Liver (tissue), 9 donors: Measurements from ENCODE around the gene AGMAT. TPM values are rescaled to one million over a fixed set of nuclear protein-coding genes. Genes with fewer than 3 reads are reported as not detected.

Source experiments
- DNase-seq: peaks from one replicate; pipeline ENCODE4 v3.0.0-alpha.2; 2017; ENCODE audit warnings: low spot score
- H3K27ac ChIP-seq, 2 donors: one replicate each; pipeline ENCODE4 v1.7.0; 2013; ENCODE audit warnings: inconsistent platforms in 2 of 2, low read length in 2 of 2, control low read depth in 1 of 2, low read depth in 1 of 2, mild to moderate bottlenecking in 1 of 2
- H3K27me3 ChIP-seq, 4 donors: one replicate each; pipeline versions ENCODE4 v1.6.1 to v1.7.0; 2013; ENCODE audit warnings: low read length in 3 of 4, inconsistent platforms in 1 of 4, mild to moderate bottlenecking in 1 of 4, moderate library complexity in 1 of 4; ENCODE audit not compliant: control insufficient read depth in 4 of 4, insufficient read depth in 4 of 4
- H3K36me3 ChIP-seq, 4 donors: one replicate each; pipeline versions ENCODE4 v1.6.1 to v1.7.0; 2013; ENCODE audit warnings: low read length in 3 of 4, mild to moderate bottlenecking in 3 of 4, low read depth in 1 of 4, moderate library complexity in 1 of 4; ENCODE audit not compliant: control insufficient read depth in 4 of 4, insufficient read depth in 3 of 4
- H3K4me1 ChIP-seq, 4 donors: one replicate each; pipeline versions ENCODE4 v1.6.1 to v1.7.0; 2013; ENCODE audit warnings: low read length in 3 of 4, mild to moderate bottlenecking in 3 of 4, moderate library complexity in 1 of 4; ENCODE audit not compliant: control insufficient read depth in 4 of 4, insufficient read depth in 4 of 4
- H3K4me3 ChIP-seq, 3 donors: one replicate each; pipeline versions ENCODE4 v1.6.1 to v1.7.0; 2013; ENCODE audit warnings: low read length in 3 of 3, control low read depth in 1 of 3, low read depth in 1 of 3, mild to moderate bottlenecking in 1 of 3
- H3K9ac ChIP-seq, 2 donors: one replicate each; pipeline ENCODE4 v1.7.0; 2013; ENCODE audit warnings: low read length in 2 of 2, mild to moderate bottlenecking in 2 of 2, moderate library complexity in 2 of 2, control low read depth in 1 of 2, low read depth in 1 of 2
- H3K9me3 ChIP-seq, 4 donors: one replicate each; pipeline versions ENCODE4 v1.6.1 to v1.7.0; 2013; ENCODE audit warnings: low read length in 3 of 4; ENCODE audit not compliant: control insufficient read depth in 4 of 4
- EGR1 ChIP-seq, 2 donors: IDR thresholded peaks; 2 replicates each; pipeline ENCODE4 v1.6.1; 2016 to 2018; ENCODE audit warnings: antibody characterized with exemption in 2 of 2, low read depth in 2 of 2
- FOXA1 ChIP-seq: IDR thresholded peaks from 2 replicates; pipeline ENCODE4 v1.6.1; 2016; ENCODE audit warnings: antibody characterized with exemption
- FOXA2 ChIP-seq: IDR thresholded peaks from 2 replicates; pipeline ENCODE4 v1.6.1; 2016; ENCODE audit warnings: antibody characterized with exemption
- GABPA ChIP-seq, 2 donors: IDR thresholded peaks in 1 of 2; conservative IDR thresholded peaks in 1 of 2; 2 replicates each; pipeline ENCODE4 v1.6.1; 2016; ENCODE audit warnings: antibody characterized with exemption in 2 of 2, mild to moderate bottlenecking in 1 of 2, moderate library complexity in 1 of 2
- HNF4A ChIP-seq, 2 donors: conservative IDR thresholded peaks; 2 replicates each; pipeline ENCODE4 v1.6.1; 2016; ENCODE audit warnings: antibody characterized with exemption in 2 of 2, mild to moderate bottlenecking in 2 of 2
- HNF4G ChIP-seq: IDR thresholded peaks from 2 replicates; pipeline ENCODE4 v1.6.1; 2016; ENCODE audit warnings: antibody characterized with exemption
- JUND ChIP-seq, 2 donors: IDR thresholded peaks; 2 replicates each; pipeline ENCODE4 v1.6.1; 2016; ENCODE audit warnings: antibody characterized with exemption in 2 of 2
- NR2F2 ChIP-seq: IDR thresholded peaks from 2 replicates; pipeline ENCODE4 v1.6.1; 2016; ENCODE audit warnings: antibody characterized with exemption
- RAD21 ChIP-seq, 2 donors: IDR thresholded peaks; 2 replicates each; pipeline ENCODE4 v1.6.1; 2016; ENCODE audit warnings: antibody characterized with exemption in 2 of 2, mild to moderate bottlenecking in 2 of 2
- RXRA ChIP-seq, 2 donors: IDR thresholded peaks; 2 replicates each; pipeline ENCODE4 v1.6.1; 2017 to 2018; ENCODE audit warnings: antibody characterized with exemption in 2 of 2, mild to moderate bottlenecking in 1 of 2
- SP1 ChIP-seq: IDR thresholded peaks from 2 replicates; pipeline ENCODE4 v1.6.1; 2018; ENCODE audit warnings: antibody characterized with exemption, mild to moderate bottlenecking
- TAF1 ChIP-seq: conservative IDR thresholded peaks from 2 replicates; pipeline ENCODE4 v1.6.1; 2016; ENCODE audit warnings: antibody characterized with exemption, mild to moderate bottlenecking
- YY1 ChIP-seq: IDR thresholded peaks from 2 replicates; pipeline ENCODE4 v1.6.1; 2016; ENCODE audit warnings: antibody characterized with exemption, mild to moderate bottlenecking
- WGBS: extraction: QIAGEN DNeasy Blood & Tissue Kit; methylation state at CpG from one replicate; pipeline ENCODE4 v1.1.7; 2013; 5-methylcytosine and 5-hydroxymethylcytosine counted together
- polyA plus RNA-seq, 2 donors: library from polyadenylated mRNA; stranded (reverse) in 1 of 2; unstranded in 1 of 2; fragments of 200-250 nt in 1 of 2; fragments of >200 nt in 1 of 2; fragmentation: Nextera tagmentation in 1 of 2; extraction: Ambion mirVana in 1 of 2; gene quantifications; one replicate each; pipeline versions ENCODE4 v1.2.1 to v1.2.3, GENCODE V29; 2013 to 2015
- total RNA-seq, 2 donors: library from RNA; depleted of rRNA; stranded (reverse); fragments of >200 nt; gene quantifications; one replicate each; pipeline ENCODE4 v1.2.3, GENCODE V29; 2014
- TF ChIP-seq, protein P1 (sequence below): IDR thresholded peaks from 2 replicates; pipeline ENCODE4 v1.6.1; 2016; ENCODE audit warnings: antibody characterized with exemption, mild to moderate bottlenecking
- TF ChIP-seq, protein P2 (sequence below): IDR thresholded peaks from 2 replicates; pipeline ENCODE4 v1.6.1; 2016; ENCODE audit warnings: antibody characterized with exemption
- TF ChIP-seq, protein P3 (sequence below): fragments of 150-350 bp; IDR thresholded peaks from 2 replicates; pipeline ENCODE4 v1.5.1; 2017; ENCODE audit warnings: improper control_type of control experiment, low read depth, low read length; ENCODE audit not compliant: missing input control
- TF ChIP-seq, protein P4 (sequence below): IDR thresholded peaks from 2 replicates; pipeline ENCODE4 v1.6.1; 2016; ENCODE audit warnings: antibody characterized with exemption
- TF ChIP-seq, protein P5 (sequence below): IDR thresholded peaks from 2 replicates; pipeline ENCODE4 v1.6.1; 2016; ENCODE audit warnings: antibody characterized with exemption
- donor health status: healthy.
- donor health status: healthy.
- donor health status: healthy.
- donor health status: healthy.
- donor health status: healthy.

The AGMAT gene
- total and polyA plus RNA-seq, 4 donors: 31.9 to 83.6 (median 40.6) TPM

DNA sequence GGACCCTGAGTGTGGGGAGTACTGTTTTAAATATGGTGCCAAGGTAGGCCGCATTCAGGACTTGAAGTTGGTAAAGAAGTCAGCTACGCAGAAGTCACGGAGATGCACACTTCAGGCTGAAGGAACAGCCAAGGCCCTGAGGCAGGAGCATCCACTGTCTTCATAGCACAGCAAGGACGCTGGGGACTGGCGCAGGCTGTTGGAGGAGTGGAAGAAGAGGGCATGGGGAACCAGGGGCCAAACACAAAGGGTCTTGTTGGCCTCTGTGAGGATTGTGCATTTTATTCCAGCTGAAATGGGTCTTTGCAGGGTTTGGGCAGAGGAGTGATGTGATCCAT lies 41.6 kb downstream of the AGMAT start:
- Histone ChIP-seq H3K36me3 (peaks cover 6 to 54% (median 37%) of the 10 kb centered on the region in 4 donors), H3K4me3 (no peak overlapping the region), H3K27ac (no peak overlapping the region), H3K9ac (no peak overlapping the region), H3K4me1 (peaks cover 0 to 5% (median 0%) of the 10 kb centered on the region in 4 donors), H3K27me3 (no peaks in the 10 kb centered on the region), H3K9me3 (no peaks in the 10 kb centered on the region)
- TF ChIP-seq, protein P1, sequence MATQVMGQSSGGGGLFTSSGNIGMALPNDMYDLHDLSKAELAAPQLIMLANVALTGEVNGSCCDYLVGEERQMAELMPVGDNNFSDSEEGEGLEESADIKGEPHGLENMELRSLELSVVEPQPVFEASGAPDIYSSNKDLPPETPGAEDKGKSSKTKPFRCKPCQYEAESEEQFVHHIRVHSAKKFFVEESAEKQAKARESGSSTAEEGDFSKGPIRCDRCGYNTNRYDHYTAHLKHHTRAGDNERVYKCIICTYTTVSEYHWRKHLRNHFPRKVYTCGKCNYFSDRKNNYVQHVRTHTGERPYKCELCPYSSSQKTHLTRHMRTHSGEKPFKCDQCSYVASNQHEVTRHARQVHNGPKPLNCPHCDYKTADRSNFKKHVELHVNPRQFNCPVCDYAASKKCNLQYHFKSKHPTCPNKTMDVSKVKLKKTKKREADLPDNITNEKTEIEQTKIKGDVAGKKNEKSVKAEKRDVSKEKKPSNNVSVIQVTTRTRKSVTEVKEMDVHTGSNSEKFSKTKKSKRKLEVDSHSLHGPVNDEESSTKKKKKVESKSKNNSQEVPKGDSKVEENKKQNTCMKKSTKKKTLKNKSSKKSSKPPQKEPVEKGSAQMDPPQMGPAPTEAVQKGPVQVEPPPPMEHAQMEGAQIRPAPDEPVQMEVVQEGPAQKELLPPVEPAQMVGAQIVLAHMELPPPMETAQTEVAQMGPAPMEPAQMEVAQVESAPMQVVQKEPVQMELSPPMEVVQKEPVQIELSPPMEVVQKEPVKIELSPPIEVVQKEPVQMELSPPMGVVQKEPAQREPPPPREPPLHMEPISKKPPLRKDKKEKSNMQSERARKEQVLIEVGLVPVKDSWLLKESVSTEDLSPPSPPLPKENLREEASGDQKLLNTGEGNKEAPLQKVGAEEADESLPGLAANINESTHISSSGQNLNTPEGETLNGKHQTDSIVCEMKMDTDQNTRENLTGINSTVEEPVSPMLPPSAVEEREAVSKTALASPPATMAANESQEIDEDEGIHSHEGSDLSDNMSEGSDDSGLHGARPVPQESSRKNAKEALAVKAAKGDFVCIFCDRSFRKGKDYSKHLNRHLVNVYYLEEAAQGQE: no peak
- TF ChIP-seq SP1 (no peak), GABPA (IDR thresholded peaks at IDR 0.05 in 1 of 2, conservative IDR thresholded peaks at IDR 0.05 in 1 of 2) (no peak), NR2F2 (no peak), JUND (IDR thresholded peaks at IDR 0.05) (no peak), RAD21 (IDR thresholded peaks at IDR 0.05) (no peak), HNF4G (no peak), YY1 (no peak), FOXA2 (no peak), RXRA (IDR thresholded peaks at IDR 0.05) (no peak), FOXA1 (no peak), EGR1 (IDR thresholded peaks at IDR 0.05; ENCODE audit: low read depth in 2 of 2) (no peak), TAF1 (no peak), HNF4A (conservative IDR thresholded peaks at IDR 0.05) (no peak)
- TF ChIP-seq, protein P2, sequence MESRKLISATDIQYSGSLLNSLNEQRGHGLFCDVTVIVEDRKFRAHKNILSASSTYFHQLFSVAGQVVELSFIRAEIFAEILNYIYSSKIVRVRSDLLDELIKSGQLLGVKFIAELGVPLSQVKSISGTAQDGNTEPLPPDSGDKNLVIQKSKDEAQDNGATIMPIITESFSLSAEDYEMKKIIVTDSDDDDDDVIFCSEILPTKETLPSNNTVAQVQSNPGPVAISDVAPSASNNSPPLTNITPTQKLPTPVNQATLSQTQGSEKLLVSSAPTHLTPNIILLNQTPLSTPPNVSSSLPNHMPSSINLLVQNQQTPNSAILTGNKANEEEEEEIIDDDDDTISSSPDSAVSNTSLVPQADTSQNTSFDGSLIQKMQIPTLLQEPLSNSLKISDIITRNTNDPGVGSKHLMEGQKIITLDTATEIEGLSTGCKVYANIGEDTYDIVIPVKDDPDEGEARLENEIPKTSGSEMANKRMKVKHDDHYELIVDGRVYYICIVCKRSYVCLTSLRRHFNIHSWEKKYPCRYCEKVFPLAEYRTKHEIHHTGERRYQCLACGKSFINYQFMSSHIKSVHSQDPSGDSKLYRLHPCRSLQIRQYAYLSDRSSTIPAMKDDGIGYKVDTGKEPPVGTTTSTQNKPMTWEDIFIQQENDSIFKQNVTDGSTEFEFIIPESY: no peak
- TF ChIP-seq, protein P3, sequence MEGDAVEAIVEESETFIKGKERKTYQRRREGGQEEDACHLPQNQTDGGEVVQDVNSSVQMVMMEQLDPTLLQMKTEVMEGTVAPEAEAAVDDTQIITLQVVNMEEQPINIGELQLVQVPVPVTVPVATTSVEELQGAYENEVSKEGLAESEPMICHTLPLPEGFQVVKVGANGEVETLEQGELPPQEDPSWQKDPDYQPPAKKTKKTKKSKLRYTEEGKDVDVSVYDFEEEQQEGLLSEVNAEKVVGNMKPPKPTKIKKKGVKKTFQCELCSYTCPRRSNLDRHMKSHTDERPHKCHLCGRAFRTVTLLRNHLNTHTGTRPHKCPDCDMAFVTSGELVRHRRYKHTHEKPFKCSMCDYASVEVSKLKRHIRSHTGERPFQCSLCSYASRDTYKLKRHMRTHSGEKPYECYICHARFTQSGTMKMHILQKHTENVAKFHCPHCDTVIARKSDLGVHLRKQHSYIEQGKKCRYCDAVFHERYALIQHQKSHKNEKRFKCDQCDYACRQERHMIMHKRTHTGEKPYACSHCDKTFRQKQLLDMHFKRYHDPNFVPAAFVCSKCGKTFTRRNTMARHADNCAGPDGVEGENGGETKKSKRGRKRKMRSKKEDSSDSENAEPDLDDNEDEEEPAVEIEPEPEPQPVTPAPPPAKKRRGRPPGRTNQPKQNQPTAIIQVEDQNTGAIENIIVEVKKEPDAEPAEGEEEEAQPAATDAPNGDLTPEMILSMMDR: no peak
- TF ChIP-seq, protein P4, sequence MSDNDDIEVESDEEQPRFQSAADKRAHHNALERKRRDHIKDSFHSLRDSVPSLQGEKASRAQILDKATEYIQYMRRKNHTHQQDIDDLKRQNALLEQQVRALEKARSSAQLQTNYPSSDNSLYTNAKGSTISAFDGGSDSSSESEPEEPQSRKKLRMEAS: no peak
- TF ChIP-seq, protein P5, sequence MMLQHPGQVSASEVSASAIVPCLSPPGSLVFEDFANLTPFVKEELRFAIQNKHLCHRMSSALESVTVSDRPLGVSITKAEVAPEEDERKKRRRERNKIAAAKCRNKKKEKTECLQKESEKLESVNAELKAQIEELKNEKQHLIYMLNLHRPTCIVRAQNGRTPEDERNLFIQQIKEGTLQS: no peak
- no peak for DNase-seq
- 97% methylated on average over 5 of the region's 5 CpGs for WGBS
